ENCODE data around the gene TBC1D9B.

DNA sequence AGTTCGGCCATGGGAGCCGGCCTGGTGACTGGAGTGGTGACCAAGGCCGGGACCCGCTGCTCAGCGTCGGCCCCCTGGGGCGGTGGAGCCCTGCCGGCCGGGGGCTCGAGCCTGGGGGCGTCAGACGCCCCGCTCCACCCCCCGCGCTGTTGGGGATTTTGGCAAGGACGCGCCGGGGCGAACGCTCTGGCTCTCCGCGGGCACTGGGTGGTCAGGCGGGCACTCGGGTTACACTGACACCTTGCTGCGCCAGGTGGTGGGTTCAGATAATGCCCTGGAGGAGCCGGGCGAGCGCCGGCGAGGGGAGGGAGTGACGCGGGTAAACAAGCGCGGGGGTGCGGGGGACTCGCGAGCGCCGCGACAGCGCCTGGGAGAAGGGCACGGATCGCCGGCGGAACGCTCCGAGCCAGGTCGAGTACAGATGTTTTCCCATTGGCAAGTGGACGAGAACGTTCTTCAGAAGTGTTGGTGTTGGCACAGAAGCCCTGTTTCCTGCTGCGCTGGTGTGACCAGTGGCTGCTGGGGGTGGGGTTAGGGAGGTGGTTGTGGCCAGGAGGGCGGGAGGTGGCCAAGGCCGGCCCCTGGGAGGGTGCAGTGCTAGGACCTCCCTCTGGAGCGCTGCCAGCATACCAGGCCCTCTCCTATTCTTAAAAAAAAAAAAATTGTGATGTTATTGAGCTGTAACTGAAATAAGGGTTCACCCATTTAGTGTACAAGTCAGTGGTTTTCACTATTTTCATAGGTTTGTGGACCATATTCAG, 86.2 kb downstream of the TBC1D9B start:
- TF ChIP-seq CTCF (IDR thresholded peaks at IDR 0.05) (peak in 1 of 4 donors; percentile 7), POLR2A (IDR thresholded peaks at IDR 0.05) (peak; percentile 81)
